T-helper 22 cell (primary cell): ENCODE measurements around the gene CSMD2.

Experiments used
- DNase-seq: peaks from one replicate; pipeline ENCODE4 v3.0.0-alpha.2; 2020; ENCODE audit warnings: low read depth

Gene CSMD2

GRCh38 chr1:34155860-34156259, 9.2 kb downstream of the CSMD2 start:
- no peak for DNase-seq

GRCh38 chr1:34153246-34153645, 11.8 kb downstream of the CSMD2 start:
- DNase-seq, result no peak

- no peak for DNase-seq
Measured at GRCh38 chr1:34149501-34149900, 15.5 kb downstream of the CSMD2 start.

- no peak for DNase-seq
Measured at GRCh38 chr1:34147301-34147700, 17.7 kb downstream of the CSMD2 start.

DNA sequence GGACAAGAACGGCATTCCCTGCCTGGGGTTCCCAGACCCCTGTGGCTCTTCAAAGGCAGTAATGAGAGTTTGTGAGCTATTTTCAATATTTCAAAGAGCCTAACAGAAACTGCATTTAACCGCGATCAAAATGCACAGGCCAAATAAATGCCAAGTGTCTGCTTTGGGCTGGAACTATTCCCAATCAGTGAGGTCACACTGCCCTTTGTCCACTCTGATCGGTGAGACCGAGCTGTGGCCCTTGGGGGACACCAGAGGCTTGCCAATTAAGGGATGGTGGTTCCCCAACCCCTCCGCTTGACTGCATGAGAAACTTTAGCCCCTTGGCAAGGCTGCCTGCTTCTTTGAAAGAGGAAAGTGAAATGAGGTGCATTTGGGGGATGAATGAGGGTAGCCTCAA, 20.3 kb downstream of the CSMD2 start:
- DNase-seq, result no peak

DNA sequence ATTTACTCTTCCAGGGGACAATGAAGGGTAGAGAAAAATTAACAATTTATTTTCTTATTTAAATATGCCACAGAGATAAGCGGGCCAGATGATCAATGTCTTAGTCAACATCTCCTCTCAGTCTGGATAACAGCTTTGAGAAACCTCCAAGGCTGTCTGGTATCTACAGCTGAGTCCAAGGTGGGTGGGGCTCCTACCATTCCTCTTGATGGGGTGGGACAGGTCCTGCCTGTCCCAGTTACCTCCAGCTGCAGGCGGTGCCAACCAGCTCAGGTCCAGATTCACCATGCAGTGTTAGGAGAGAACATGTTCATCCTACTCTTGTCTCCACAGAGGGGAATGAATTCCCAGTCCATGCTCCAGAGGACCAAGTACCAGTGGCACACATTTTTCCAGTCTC, 21.1 kb downstream of the CSMD2 start:
- DNase-seq, result no peak

- no peak for DNase-seq
Measured at GRCh38 chr1:34140011-34140676, 24.9 kb downstream of the CSMD2 start.

DNA sequence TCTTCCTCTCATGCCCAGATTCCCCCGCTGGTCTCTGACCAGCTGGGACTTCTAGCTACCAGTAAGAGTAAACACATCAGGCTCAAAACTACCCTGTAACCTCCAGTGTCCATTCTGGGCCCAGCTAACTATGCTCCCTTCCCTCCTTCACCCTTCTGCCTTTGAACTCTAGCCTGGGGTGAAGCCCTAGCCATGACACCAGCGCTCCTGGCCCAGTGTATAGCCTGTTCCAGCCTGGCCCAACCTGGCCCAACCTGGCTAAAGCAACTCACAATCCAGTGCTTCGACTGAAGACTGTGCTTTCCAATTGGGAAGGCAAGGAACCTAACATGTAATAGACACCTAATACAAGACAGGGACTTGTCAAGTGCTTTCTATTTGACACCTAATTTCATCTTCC, 27.6 kb downstream of the CSMD2 start:
- no peak for DNase-seq

- no peak for DNase-seq
Measured at GRCh38 chr1:34132161-34132420, 32.9 kb downstream of the CSMD2 start.

DNA sequence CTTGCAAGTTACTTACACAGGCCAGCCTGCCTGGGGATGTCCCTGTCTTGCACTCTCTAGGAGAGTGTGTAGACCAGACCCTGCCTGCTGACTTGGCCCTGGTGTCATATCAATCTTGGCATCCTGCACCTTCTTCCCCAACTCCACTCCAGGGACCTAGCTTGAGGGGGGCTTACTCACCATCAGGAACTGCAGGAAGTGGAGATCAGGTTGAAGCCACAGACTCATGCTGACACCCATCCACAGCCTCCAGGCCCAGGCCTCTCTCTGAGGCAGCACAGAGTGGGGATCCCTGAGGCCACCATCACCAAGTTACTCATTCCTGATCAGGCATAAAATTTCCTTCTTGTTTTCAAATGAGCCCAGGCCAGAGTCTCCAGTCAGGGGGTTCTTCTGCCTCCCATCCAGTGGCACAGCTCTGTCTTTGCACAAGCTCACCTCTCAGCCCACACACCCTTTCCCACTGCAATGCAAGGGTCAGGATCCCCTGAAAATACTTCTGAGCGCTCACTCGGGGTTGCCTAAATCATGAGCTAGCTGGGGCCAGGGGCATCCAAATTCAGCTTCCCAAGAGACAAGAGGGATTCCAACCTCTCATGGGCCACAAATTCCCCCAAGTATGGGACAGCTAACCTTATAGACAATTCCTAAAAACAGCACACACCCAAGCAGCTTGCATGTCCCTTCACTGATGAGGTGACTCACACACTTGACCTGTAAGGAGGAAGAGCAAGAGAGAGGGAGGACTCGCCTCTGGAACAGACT, 33.5 kb downstream of the CSMD2 start:
- no peak for DNase-seq

GRCh38 chr1:34130306-34130705, 34.7 kb downstream of the CSMD2 start:
- no peak for DNase-seq

GRCh38 chr1:34129630-34130029, 35.4 kb downstream of the CSMD2 start:
- DNase-seq, result no peak

- DNase-seq, result no peak
Measured at GRCh38 chr1:34128186-34128889, 36.7 kb downstream of the CSMD2 start.

- no peak for DNase-seq
Measured at GRCh38 chr1:34127006-34128000, 37.7 kb downstream of the CSMD2 start.

- no peak for DNase-seq
Measured at GRCh38 chr1:34126486-34126885, 38.5 kb downstream of the CSMD2 start.

DNA sequence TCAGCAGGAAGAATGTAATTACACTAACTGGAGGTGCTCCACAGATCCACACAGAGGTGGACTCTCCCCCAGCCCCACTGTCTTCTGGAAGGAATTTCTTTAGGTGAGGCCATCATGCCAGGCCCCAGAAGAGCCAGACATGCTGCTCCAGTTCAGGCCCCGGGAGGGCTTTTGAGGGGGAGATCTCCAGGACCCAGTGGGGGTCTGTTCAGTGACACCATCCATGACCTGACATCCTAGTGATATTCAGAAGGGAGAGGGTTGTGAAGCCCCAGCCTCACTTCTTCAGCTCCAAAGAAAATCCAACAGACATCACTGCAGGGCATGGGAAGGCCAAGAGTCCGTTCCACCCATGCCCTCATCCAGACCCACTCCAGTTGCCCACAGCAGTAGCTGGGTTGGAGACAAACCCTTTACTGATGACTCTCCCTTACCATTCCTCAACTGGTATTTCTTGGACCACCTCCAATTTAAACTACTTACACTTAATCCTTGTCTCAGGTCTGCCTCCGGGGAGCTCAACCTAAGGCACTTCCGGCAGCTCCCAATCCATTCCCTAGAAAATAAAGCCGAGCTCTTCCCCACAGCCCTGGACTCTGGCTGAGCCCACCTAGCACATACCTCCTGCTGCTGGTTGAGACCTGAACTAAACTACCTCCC, 39.2 kb downstream of the CSMD2 start:
- no peak for DNase-seq

- no peak for DNase-seq
Measured at GRCh38 chr1:34122080-34122932, 42.7 kb downstream of the CSMD2 start.

GRCh38 chr1:34115233-34115632, 49.8 kb downstream of the CSMD2 start:
- no peak for DNase-seq

- no peak for DNase-seq
Measured at GRCh38 chr1:34113887-34114286, 51.1 kb downstream of the CSMD2 start.

- DNase-seq, result no peak
Measured at GRCh38 chr1:34113362-34113761, 51.7 kb downstream of the CSMD2 start.

DNA sequence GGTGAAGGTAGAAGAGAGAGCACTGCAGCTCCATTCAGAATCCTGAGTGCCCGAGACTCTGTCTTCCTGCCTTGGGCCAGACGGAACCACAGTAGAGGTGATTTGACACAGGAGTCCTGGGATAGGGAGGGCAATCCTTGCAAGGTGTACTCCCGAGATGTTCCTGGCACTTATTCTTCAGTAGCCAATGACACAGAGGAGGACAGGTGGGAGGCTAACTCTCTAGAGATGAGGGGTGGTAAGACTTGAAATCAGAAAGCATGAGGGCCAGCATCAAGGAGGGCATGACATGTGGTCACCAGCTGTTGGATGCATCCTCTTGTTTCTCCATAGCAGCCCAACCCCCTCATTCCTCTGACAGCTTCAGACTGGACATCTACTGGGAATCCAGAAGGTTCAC, 56.3 kb downstream of the CSMD2 start:
- DNase-seq, result no peak
